Measurements from ENCODE around the gene FAM117A. TPM values are rescaled to one million over a fixed set of nuclear protein-coding genes. Genes with fewer than 3 reads are reported as not detected.

FAM117A gene
- total RNA-seq, 1 donor from 2014 or later = 30.0 TPM

DNA sequence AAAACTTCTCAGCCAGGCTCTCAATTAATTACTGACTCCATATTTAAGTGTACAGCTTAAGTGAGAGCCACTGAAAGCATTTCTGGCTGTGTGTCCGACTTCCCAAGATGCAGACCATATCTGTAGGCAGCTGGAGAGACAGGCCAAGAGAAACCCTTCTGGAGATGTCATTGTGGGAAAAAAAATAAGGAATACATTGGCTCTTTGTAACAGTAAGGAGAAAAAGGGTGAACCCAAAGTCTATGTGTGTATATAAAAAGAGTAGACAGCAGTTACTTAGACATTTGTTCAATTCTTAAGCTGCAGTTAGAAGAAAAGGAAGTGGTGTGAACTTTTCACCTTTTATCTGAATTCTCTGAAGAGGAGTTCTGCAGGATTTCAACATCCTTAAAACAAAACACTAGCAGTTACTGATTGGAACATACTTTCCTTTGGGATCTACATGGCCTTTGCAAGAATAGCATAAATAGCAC is 21.7 kb downstream of the FAM117A start:
- no peaks in the 10 kb centered on the region for H3K27me3 Mint-ChIP-seq
- intact Hi-C loops (cut with micrococcal nuclease) = loop anchor here (10.0 kb wide), 1 partner anchor 547 kb away; no protein-coding TSS in a partner anchor
- ATAC-seq (ENCODE audit: low read depth) = no peak
- CTCF ChIA-PET = interaction anchor here (0.7 to 2.6 kb wide), 2 partner anchors 34 to 42 kb away, joined by 4 to 11 read pairs; partner anchors contain the start of gene SLC35B1
- TF ChIP-seq CTCF (IDR thresholded peaks at IDR 0.05) = no peak
- H3K4me3 Mint-ChIP-seq = peak overlapping the region; percentile 65
- H3K27ac Mint-ChIP-seq = peak overlapping the region; percentile 99
- no peak for DNase-seq
- H3K9me3 Mint-ChIP-seq = peaks cover 3% of the 10 kb centered on the region
- H3K36me3 Mint-ChIP-seq (ENCODE audit: low read depth) = peaks cover 6% of the 10 kb centered on the region
- H3K4me1 Mint-ChIP-seq = peaks cover 94% of the 10 kb centered on the region
- POLR2A ChIA-PET = interaction anchor here (0.5 to 6.9 kb wide), 10 partner anchors 8 to 67 kb away, joined by 3 to 93 read pairs (median 6); partner anchors contain the start of genes FAM117A, KAT7 and SLC35B1

- POLR2A ChIA-PET = interaction anchor here (0.9 to 6.9 kb wide), 8 partner anchors 9 to 66 kb away, joined by 3 to 93 read pairs (median 6); partner anchors contain the start of genes FAM117A, KAT7 and SLC35B1
Observed at GRCh38 chr17:49741692-49742076, 22.2 kb downstream of the FAM117A start.

GRCh38 chr17:49741009-49741691 is 22.8 kb downstream of the FAM117A start:
- peak overlapping the region; percentile 65 for H3K4me3 Mint-ChIP-seq
- intact Hi-C loops (cut with micrococcal nuclease) = loop anchor here (1.0 to 10.0 kb wide), 2 partner anchors 23 to 546 kb away; partner anchors contain the start of gene FAM117A
- POLR2A ChIA-PET = interaction anchor here (0.8 to 6.9 kb wide), 8 partner anchors 9 to 47 kb away, joined by 3 to 93 read pairs (median 6); partner anchors contain the start of genes FAM117A and KAT7

More at GRCh38 chr17:49741692-49742076, 22.2 kb downstream of the FAM117A start:
- intact Hi-C loops (cut with micrococcal nuclease) = loop anchor here (1.0 to 10.0 kb wide), 2 partner anchors 23 to 547 kb away; partner anchors contain the start of gene FAM117A
- H3K36me3 Mint-ChIP-seq (ENCODE audit: low read depth) = peaks cover 7% of the 10 kb centered on the region
- peak overlapping the region; percentile 99 for H3K27ac Mint-ChIP-seq
- TF ChIP-seq CTCF (IDR thresholded peaks at IDR 0.05) = no peak
- CTCF ChIA-PET = interaction anchor here (2.6 kb wide), 1 partner anchor 33 kb away, joined by 11 read pairs; the partner anchor contains the start of gene SLC35B1
- ATAC-seq (ENCODE audit: low read depth) (no peak), DNase-seq (no peak)
- peaks cover 3% of the 10 kb centered on the region for H3K9me3 Mint-ChIP-seq
- H3K27me3 Mint-ChIP-seq = no peaks in the 10 kb centered on the region
- H3K4me3 Mint-ChIP-seq = peak overlapping the region; percentile 65
- peaks cover 94% of the 10 kb centered on the region for H3K4me1 Mint-ChIP-seq

DNA sequence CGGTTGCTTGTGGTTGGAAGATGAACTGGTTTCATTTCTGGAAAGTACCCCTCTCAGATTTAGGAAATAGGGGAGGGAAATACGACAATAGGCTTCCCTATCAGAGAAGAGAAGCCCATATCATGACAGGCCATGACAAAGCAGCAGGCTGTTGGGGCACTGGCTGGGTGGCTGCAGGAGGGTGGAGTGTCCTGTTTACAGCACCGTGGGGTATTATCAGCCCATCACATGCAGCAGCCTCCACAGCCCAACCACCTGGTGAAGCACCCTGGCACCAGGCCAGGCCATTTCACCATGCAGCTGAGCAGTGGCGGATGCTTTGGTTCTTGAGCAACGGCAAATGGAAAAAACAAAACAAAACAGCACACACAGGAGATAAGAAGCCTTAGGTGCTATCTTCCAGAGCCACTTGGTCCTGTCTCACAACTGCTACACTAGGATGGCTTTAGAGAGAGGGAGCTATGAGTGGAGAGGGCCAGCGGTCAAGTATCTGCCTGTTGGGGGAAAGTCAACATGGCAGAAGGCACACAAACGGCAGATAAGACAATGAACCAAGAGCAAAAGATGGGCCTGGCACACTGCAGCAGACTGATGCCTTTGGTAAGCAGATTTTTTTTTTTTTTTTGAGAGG is 24.2 kb downstream of the FAM117A start:
- TF ChIP-seq CTCF (IDR thresholded peaks at IDR 0.05) = no peak
- ChIA-PET POLR2A (interaction anchor here (0.7 to 6.9 kb wide), 12 partner anchors 8 to 427 kb away, joined by 3 to 93 read pairs (median 4); partner anchors contain the start of genes FAM117A, KAT7 and SLC35B1), CTCF (interaction anchor here (1.2 kb wide), 1 partner anchor 24 kb away, joined by 3 read pairs; the partner anchor contains the start of gene FAM117A)
- Mint-ChIP-seq H3K4me3 (peak overlapping the region; percentile 81), H3K4me1 (peaks cover 87% of the 10 kb centered on the region), H3K36me3 (ENCODE audit: low read depth) (peaks cover 15% of the 10 kb centered on the region), H3K27me3 (no peaks in the 10 kb centered on the region), H3K9me3 (peaks cover under 1% of the 10 kb centered on the region), H3K27ac (peak overlapping the region; percentile 99)
- intact Hi-C loops (cut with micrococcal nuclease) = loop anchor here (1.0 to 10.0 kb wide), 6 partner anchors 9 to 545 kb away; partner anchors contain the start of gene KAT7
- ATAC-seq (ENCODE audit: low read depth) (peak; percentile 91), DNase-seq (peak; percentile 75)

More at GRCh38 chr17:49741009-49741691, 22.8 kb downstream of the FAM117A start:
- ATAC-seq (ENCODE audit: low read depth) (no peak), DNase-seq (no peak)
- Mint-ChIP-seq H3K27me3 (no peaks in the 10 kb centered on the region), H3K36me3 (ENCODE audit: low read depth) (peaks cover 10% of the 10 kb centered on the region), H3K27ac (peak overlapping the region; percentile 99), H3K9me3 (peaks cover 3% of the 10 kb centered on the region), H3K4me1 (peaks cover 94% of the 10 kb centered on the region)
- TF ChIP-seq CTCF (IDR thresholded peaks at IDR 0.05) = no peak
- CTCF ChIA-PET = interaction anchor here (2.6 kb wide), 1 partner anchor 33 kb away, joined by 11 read pairs; the partner anchor contains the start of gene SLC35B1
